ENCODE measurements around the gene ITIH1.
"Not testable (repeated sequence)": the region's sequence is repeated elsewhere in the genome, so short reads cannot be mapped to it uniquely, and the experiment has no call there.

The ITIH1 gene
- long read RNA-seq, donor 1, result 0 reads
- long read RNA-seq, donor 2, result 0 reads
- long read RNA-seq, donor 3, result 0 reads
- long read RNA-seq, donor 4, result 0 reads
- long read RNA-seq, donor 5, result 0 reads
- long read RNA-seq, donor 6, result 0 reads
- long read RNA-seq, donor 7, result 0 reads
- long read RNA-seq, donor 8, result 0 reads

DNA sequence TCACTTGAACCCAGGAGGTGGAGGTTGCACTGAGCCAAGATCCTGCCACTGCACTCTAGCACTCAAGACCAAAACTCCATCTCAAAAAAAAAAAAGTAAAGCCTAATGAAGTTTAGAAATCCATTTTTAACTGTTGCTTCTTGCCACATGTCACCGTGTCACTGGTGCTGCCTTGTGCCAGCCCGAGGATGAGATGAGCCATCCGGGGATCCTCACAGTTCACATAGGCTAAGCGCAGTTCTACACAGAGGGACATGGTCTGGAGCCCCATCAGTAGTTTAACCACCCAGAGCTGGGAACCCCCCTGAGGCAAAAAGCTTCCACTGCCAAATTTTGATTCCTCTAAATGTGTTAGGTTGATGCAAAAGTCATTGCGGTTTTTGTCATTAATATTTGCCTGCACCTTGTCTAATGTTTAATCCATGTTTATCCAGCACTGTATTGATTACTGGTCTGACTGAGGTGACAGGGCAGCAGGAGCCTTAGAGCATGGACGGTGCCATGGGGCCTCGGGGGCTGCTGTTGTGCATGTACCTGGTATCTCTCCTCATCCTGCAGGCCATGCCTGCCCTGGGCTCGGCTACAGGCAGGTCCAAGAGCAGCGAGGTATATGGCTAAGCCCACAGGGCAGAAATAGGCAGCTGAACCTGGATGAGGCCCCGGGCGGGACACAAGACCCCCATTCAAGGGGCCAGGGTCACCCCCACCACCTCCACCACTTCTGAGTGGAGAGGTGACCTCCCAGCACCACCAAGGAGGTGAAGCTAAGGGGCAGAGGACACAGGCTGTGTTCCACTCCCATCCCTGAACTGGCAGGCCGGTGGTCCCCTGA lies at the start of gene ITIH1:
TSS of gene ITIH1 (plus strand) at position 473 of the 832 bp plus-strand sequence. CDS start at position 490, 17 bp downstream.
- DNase-seq, result no peak

DNA sequence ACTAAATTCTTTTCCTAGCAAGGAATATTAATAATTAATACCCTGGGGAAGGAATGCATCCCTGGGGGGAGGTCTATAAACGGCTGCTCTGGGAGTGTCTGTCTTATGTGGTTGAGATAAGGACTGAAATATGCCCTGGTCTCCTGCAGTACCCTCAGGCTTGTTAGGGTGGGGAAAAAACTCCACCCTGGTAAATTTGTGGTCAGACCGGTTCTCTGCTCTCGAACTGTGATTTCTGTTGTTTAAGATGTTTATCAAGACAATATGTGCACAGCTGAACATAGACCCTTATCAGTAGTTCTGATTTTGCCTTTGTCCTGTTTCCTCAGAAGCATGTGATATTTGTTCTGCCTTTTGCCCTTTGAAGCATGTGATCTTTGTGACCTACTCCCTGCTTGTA lies 48.6 kb upstream of the ITIH1 start:
- DNase-seq, result not testable (repeated sequence)

- DNase-seq, result no peak
Measured at GRCh38 chr3:52730681-52731080, 46.7 kb upstream of the ITIH1 start.

- DNase-seq, result no peak
Measured at GRCh38 chr3:52731590-52731989, 45.8 kb upstream of the ITIH1 start.

- no peak for DNase-seq
Measured at GRCh38 chr3:52733256-52733891, 44.0 kb upstream of the ITIH1 start.

DNA sequence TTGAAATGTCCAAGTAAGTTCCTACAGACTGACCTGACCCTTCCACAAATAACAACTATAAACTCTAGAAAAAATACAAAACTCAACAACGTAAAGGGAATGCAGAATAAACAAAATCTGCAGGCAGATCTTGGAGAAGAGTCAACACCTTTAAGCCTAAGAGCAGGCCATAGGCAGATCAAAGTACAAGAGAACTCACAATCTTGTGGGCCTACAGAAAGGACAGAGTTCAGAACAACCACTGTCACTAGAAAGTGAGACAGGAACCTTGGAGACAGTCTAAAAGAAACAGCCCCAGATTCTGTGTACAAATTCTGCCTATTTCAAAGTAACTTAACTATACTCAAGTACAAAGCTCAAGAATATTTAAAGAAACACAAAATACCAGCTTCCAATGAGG lies 37.7 kb upstream of the ITIH1 start:
- no peak for DNase-seq

DNA sequence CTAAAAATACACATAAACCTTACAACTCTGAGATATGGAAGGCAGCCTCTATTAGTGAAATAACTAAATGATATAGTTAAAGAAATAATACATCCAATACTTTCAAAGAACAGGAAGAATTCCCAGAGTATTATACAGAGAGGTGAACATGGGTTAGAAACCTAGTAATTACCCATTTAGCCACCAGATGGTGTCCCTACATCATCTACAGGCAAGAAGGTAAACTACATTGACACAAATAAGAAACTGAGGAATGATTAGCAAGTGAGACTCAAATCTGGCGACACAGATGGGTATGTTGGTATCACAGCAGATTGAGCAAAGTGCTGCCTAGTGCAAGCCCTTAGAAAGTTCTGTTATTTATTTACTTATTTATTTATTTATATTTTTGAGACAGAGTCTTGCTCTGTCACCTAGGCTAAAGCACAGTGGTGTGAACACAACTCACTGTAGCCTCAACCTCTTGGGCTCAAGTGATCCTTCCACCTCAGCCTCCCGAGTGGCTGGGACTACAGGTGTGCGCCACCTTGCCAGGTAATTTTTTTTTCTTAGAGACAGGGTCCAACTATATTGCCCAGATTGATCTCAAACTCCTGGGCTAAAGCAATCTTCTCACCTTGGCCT lies 34.9 kb upstream of the ITIH1 start:
- DNase-seq, result no peak

- DNase-seq, result no peak
Measured at GRCh38 chr3:52743152-52743551, 34.2 kb upstream of the ITIH1 start.

- no peak for DNase-seq
Measured at GRCh38 chr3:52743721-52744120, 33.7 kb upstream of the ITIH1 start.

GRCh38 chr3:52752045-52752660 lies 25.2 kb upstream of the ITIH1 start:
- DNase-seq, result no peak

- no peak for DNase-seq
Measured at GRCh38 chr3:52754373-52754772, 23.0 kb upstream of the ITIH1 start.

DNA sequence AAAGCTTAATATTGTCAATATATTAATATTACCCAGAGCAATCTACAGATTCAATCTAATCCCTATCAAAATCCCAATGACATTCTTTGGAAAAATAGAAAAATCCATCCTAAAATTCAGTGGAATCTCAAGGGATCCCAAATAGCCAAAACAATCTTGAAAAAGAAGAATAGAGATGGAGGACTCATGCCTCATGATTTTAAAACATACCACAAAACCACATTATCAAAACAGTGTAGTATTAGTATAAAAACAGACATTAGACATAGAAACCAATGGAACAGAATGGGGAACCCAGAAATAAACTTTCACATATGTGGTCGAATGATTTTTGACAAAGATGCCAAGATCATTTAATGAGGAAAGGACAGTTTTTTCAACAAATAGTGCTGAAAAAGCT lies 21.3 kb upstream of the ITIH1 start:
- no peak for DNase-seq

DNA sequence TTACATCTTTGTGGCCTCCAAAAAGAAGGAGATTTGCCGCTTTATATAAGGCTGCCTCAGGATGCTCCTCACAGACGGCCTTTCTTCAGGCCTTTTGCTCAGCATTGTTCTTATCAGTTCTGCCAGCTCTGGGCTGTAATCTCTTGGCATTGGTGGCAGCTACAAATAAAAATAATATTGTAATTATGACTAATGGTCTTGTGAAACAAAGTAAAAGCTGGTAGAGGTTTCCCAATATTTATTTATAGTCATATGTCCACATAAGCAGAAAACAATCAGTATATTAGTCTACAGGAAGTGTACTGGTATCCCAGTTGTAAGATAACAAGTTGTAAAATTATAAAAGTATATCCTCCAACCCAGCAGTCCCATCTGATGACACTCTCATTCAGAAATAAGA lies 13.9 kb upstream of the ITIH1 start:
- no peak for DNase-seq

DNA sequence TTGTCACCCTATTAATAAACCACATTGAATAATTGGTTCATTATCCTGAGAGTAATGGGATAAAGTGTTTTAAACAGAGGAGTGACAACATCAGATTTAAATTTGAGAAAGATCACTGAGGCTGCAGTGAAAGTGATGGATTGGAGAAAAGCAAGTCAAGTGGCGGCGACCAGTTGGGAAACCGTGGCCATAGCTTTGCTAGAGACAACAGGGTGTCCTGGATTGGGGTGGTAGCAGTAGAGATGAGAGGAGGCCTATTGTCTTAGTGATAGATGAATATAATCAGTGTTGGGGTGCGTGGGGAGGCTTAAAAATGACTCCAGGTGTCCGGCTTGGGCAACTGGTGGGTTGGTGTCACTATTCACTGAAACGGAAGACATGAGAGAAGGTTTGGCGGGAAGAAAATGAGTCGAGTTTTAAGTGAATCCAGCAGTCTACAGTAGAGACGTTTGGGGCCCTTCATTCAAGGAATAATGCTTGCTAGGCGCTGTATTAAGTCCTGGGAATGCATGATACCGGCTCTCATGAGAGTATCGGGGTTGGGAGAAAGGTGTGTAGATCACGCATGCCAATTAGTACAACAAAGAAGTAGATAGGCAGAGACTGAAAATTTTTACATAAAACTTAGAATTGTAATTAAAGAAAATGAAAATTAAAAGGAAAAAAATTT lies 7.5 kb upstream of the ITIH1 start:
- DNase-seq, result peak; percentile 25

GRCh38 chr3:52770496-52771333 lies 6.7 kb upstream of the ITIH1 start, which contains the start of gene NEK4:
Gene NEK4, minus strand, starts transcription at chr3:52770940. Its CDS starts 194 bp downstream, at chr3:52770746.
- DNase-seq, result peak; percentile 97

DNA sequence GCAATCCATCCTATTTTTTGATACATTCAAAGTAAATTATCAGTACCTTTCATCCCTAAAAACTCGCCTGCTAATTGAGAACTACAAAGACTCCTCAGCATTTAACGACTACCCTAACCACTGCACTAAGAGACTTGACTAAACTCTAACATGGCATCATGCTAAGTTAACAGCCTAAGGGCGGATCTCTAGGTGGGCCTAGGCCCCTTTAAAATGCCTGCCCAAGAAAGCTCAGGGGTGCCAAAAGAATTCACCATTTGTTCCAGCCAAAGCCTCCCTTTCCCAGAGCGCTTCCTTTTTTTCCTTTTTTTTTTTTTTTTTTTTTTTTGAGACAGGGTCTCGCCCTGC lies 6.1 kb upstream of the ITIH1 start:
- no peak for DNase-seq

DNA sequence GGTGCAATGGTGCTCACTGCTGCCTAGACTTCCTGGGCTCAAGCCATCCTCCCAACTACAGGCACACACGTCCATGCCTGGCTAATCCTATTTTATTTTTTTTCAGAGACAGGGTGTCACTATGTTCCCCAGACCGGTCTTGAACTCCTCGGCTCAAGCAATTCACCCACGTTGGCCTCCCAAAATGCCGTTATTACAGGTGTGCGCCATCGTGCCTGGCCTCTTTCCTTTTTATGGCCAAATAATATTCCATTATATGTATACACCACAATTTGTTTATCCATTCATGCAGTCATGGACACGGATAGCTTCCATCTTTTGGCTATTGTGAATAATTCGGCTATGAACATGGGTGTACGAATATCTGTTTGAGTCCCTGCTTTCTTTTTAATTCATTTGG lies 5.7 kb upstream of the ITIH1 start:
- DNase-seq, result no peak

DNA sequence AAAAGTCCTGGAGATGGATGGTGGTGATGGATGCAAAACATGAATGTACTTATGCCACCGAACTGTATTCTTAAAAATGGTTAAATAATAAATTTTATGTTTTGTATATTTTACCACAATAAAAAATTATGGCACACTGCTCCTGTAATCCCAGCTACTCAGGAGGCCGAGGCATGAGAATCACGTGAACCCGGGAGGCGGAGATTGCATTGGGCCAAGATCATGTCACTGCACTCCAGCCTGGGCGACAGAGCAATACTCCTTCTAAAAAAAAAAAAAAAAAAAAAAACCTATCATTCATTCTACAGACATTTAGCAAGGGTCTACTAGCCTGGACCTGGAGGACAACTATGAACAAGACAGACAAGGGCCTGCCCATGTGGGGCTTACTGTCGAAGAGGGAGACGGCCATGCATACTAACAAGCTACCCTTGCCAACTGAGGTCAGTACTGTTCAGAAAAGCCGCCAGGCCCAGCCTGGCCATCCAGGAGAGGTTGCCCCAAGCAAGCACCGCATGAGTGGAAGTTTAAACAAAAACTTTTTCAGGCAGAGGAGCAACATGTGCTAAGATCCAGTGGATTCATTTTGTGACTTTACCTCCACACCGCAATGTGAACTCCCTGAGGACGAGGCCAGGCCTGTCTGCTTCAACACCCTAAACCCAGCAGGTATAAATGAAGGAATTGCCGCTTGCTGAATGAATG lies 3.9 kb upstream of the ITIH1 start:
- no peak for DNase-seq

- DNase-seq, result no peak
Measured at GRCh38 chr3:52774066-52774713, 3.2 kb upstream of the ITIH1 start.

Data from right kidney (tissue), 9 donors.